B cell (primary cell): ENCODE measurements around the gene CTCFL. TPM values are rescaled to one million over a fixed set of nuclear protein-coding genes. Genes with fewer than 3 reads are reported as not detected.
"Not testable (repeated sequence)": the region's sequence is repeated elsewhere in the genome, so short reads cannot be mapped to it uniquely, and the experiment has no call there.

Experiments
- ATAC-seq: fragments of 200-7000 bp; cut with Tn5 transposase; one replicate; pipeline ENCODE4 v1.10.0; 2021; ENCODE audit warnings: low read depth, mild to moderate bottlenecking, moderate number of reproducible peaks, moderate library complexity
- CTCF ChIA-PET: fragments of 350-600 bp; sonication (Branson Sonifier 250); formaldehyde crosslinking; loops from one replicate; lab custom pipeline; 2021; ENCODE audit warnings: antibody characterized with exemption, inconsistent platforms; lab: Charles Lee
- POLR2A ChIA-PET: fragments of 350-600 bp; sonication (Branson Sonifier 250); formaldehyde crosslinking; loops from one replicate; lab custom pipeline; 2021; ENCODE audit warnings: antibody characterized with exemption; lab: Charles Lee
- DNase-seq: peaks from one replicate; pipeline ENCODE4 v3.0.0; 2013
- H2AFZ ChIP-seq: 2 replicates; pipeline ENCODE4 v1.6.1; 2012; ENCODE audit warnings: mild to moderate bottlenecking, low read depth, low read length; ENCODE audit not compliant: insufficient read depth, poor library complexity, severe bottlenecking
- H3K27ac ChIP-seq, 2 donors: 1 replicate in 1 of 2; 2 replicates in 1 of 2; pipeline ENCODE4 v1.5.1; 2012 to 2013; ENCODE audit warnings: low read length in 2 of 2, mild to moderate bottlenecking in 2 of 2, moderate library complexity in 1 of 2
- H3K27me3 ChIP-seq, 4 experiments: fragments of 200-600 bp in 1 of 4; sonication (generic) in 1 of 4; replicated peaks in 1 of 4; 1 replicate in 2 of 4; 2 replicates in 2 of 4; pipeline versions ENCODE4 v1.6.1 to v1.7.0; 2013 to 2016; ENCODE audit warnings: low read length in 3 of 4, mild to moderate bottlenecking in 2 of 4, mixed read lengths in 1 of 4, moderate library complexity in 1 of 4; ENCODE audit not compliant: insufficient read depth in 4 of 4, control insufficient read depth in 3 of 4; ENCODE audit errors: control extremely low read depth in 1 of 4
- H3K36me3 ChIP-seq, 2 experiments: replicated peaks in 1 of 2; 1 replicate in 1 of 2; 2 replicates in 1 of 2; pipeline versions ENCODE4 v1.6.1 to v1.7.1; 2013; ENCODE audit warnings: low read length in 1 of 2; ENCODE audit not compliant: insufficient read depth in 2 of 2, control insufficient read depth in 1 of 2; ENCODE audit errors: control extremely low read depth in 1 of 2, extremely low read depth in 1 of 2
- H3K4me1 ChIP-seq, 2 donors: fragments of 200-600 bp in 1 of 2; sonication (generic) in 1 of 2; 1 replicate in 1 of 2; 2 replicates in 1 of 2; pipeline versions ENCODE4 v1.5.1 to v1.6.1; 2013 to 2017; ENCODE audit warnings: low read length in 2 of 2; ENCODE audit not compliant: control insufficient read depth in 2 of 2, insufficient read depth in 2 of 2
- H3K4me2 ChIP-seq: replicated peaks from 2 replicates; pipeline ENCODE3; 2012; ENCODE audit warnings: mild to moderate bottlenecking, low read depth, low read length; ENCODE audit not compliant: poor library complexity, severe bottlenecking
- H3K4me3 ChIP-seq, 5 experiments: fragments of 200-600 bp in 1 of 5; sonication (generic) in 1 of 5; 1 replicate in 3 of 5; 2 replicates in 2 of 5; pipeline versions ENCODE4 v1.5.1 to v1.7.0; 2011 to 2016; ENCODE audit warnings: low read length in 4 of 5, mild to moderate bottlenecking in 4 of 5, low read depth in 2 of 5, control low read depth in 1 of 5, moderate library complexity in 1 of 5; ENCODE audit not compliant: insufficient read depth in 1 of 5; ENCODE audit errors: control extremely low read depth in 1 of 5, extremely low read depth in 1 of 5
- H3K79me2 ChIP-seq: fragments of 200-600 bp; sonication (generic); one replicate; pipeline ENCODE4 v1.6.0; 2016; ENCODE audit warnings: low read length; ENCODE audit not compliant: control insufficient read depth, insufficient read depth
- H3K9ac ChIP-seq: fragments of 200-600 bp; sonication (generic); 2 replicates; pipeline ENCODE4 v1.6.1; 2017; ENCODE audit warnings: mild to moderate bottlenecking, low read length, moderate library complexity
- H3K9me3 ChIP-seq, 3 donors: one replicate each; pipeline versions ENCODE4 v1.6.1 to v1.7.1; 2013; ENCODE audit warnings: low read length in 2 of 3; ENCODE audit not compliant: control insufficient read depth in 2 of 3, insufficient read depth in 1 of 3; ENCODE audit errors: control extremely low read depth in 1 of 3
- H4K20me1 ChIP-seq: 2 replicates; pipeline ENCODE4 v1.6.0; 2012; ENCODE audit warnings: mild to moderate bottlenecking, low read length; ENCODE audit not compliant: insufficient read depth, control insufficient read depth, poor library complexity, severe bottlenecking
- H3K27ac Mint-ChIP-seq: one replicate; pipeline ENCODE4 v1.8.0; 2021; ENCODE audit warnings: mixed read lengths
- H3K27me3 Mint-ChIP-seq: one replicate; pipeline ENCODE4 v1.8.0; 2021; ENCODE audit warnings: mixed read lengths
- H3K4me1 Mint-ChIP-seq: one replicate; pipeline ENCODE4 v1.8.0; 2021; ENCODE audit warnings: mixed read lengths
- H3K4me3 Mint-ChIP-seq: one replicate; pipeline ENCODE4 v1.8.0; 2021; ENCODE audit warnings: mixed read lengths
- H3K9me3 Mint-ChIP-seq: one replicate; pipeline ENCODE4 v1.8.0; 2022; ENCODE audit warnings: mixed read lengths; ENCODE audit not compliant: insufficient read depth
- CTCF ChIP-seq: fragments of 200-600 bp; IDR thresholded peaks from one replicate; pipeline ENCODE4 v1.8.0; 2022; ENCODE audit warnings: antibody characterized with exemption, mild to moderate bottlenecking
- EZH2 ChIP-seq: IDR thresholded peaks from 2 replicates; pipeline ENCODE4 v1.6.1; 2012; ENCODE audit warnings: borderline replicate concordance, low read depth, mild to moderate bottlenecking, moderate library complexity, low read length; ENCODE audit not compliant: insufficient read depth, poor library complexity, severe bottlenecking
- WGBS: methylation state at CpG from one replicate; pipeline ENCODE4 v1.1.5; 2013; ENCODE audit warnings: missing lambda C conversion rate; ENCODE audit not compliant: insufficient coverage; 5-methylcytosine and 5-hydroxymethylcytosine counted together
- intact Hi-C: fragments of 100-400 bp; cut with micrococcal nuclease; formaldehyde crosslinking; loops from one replicate; pipeline ENCODE4 v1.10.0; 2022
- polyA plus RNA-seq: library from polyadenylated mRNA; depleted of rRNA; stranded (reverse); fragments of >200 nt; gene quantifications from 2 replicates; pipeline ENCODE4 v1.2.3, GENCODE V29; 2012
- total RNA-seq, 2 donors: library from RNA; stranded (reverse); fragments of 120-200 nt in 1 of 2; gene quantifications; 1 replicate in 1 of 2; 2 replicates in 1 of 2; pipeline versions ENCODE4 v1.2.3 to v1.2.4, GENCODE V29; 2013 to 2022

CTCFL gene
- total and polyA plus RNA-seq, 2 donors (not counting 1 experiment from before 2014, with no cell fraction given), result not detected

- ChIA-PET POLR2A (interaction anchor here (0.6 to 2.1 kb wide), 3 partner anchors 32 to 101 kb away, joined by 3 to 9 read pairs (median 6); no protein-coding TSS in a partner anchor), CTCF (interaction anchor here (0.7 to 3.0 kb wide), 19 partner anchors 11 to 146 kb away, joined by 3 to 28 read pairs (median 4); no protein-coding TSS in a partner anchor)
- Histone ChIP-seq H3K27ac (no peak overlapping the region), H3K36me3 (no peaks in the 10 kb centered on the region), H2AFZ (no peak overlapping the region), H3K9me3 (no peaks in the 10 kb centered on the region), H3K9ac (no peak overlapping the region), H3K4me1 (peaks cover 11 to 18% of the 10 kb centered on the region in 2 donors), H3K4me2 (no peak overlapping the region), H4K20me1 (no peaks in the 10 kb centered on the region), H3K79me2 (no peaks in the 10 kb centered on the region), H3K27me3 (peaks cover 0 to under 1% (median 0%) of the 10 kb centered on the region in 4 experiments), H3K4me3 (no peak overlapping the region)
- TF ChIP-seq EZH2 (no peak), CTCF (no peak)
- DNase-seq (no peak), ATAC-seq (no peak)
- WGBS, result 84% methylated on average over 8 of the region's 10 CpGs
- Mint-ChIP-seq H3K4me3 (no peak overlapping the region), H3K9me3 (no peaks in the 10 kb centered on the region), H3K27ac (no peak overlapping the region), H3K27me3 (peaks cover 3% of the 10 kb centered on the region), H3K4me1 (peaks cover 38% of the 10 kb centered on the region)
- intact Hi-C loops, result loop anchor here (10.0 kb wide), 1 partner anchor 132 kb away; the partner anchor contains the start of gene ZBP1
These were observed 31.8 kb downstream of the CTCFL start for GRCh38 chr20:57493091-57493615.

GRCh38 chr20:57491373-57491772 lies 33.6 kb downstream of the CTCFL start:
- no peak overlapping the region for H3K4me3 ChIP-seq
- H3K4me2 ChIP-seq, result no peak overlapping the region
- CTCF ChIA-PET, result interaction anchor here (1.5 to 3.0 kb wide), 2 partner anchors 9 to 111 kb away, joined by 5 to 21 read pairs; no protein-coding TSS in a partner anchor
- no peaks in the 10 kb centered on the region for H3K9me3 Mint-ChIP-seq
- H3K79me2 ChIP-seq, result no peaks in the 10 kb centered on the region
- H3K4me3 Mint-ChIP-seq, result no peak overlapping the region
- intact Hi-C loops, result loop anchor here (10.0 kb wide), 1 partner anchor 133 kb away; the partner anchor contains the start of gene ZBP1
- no peaks in the 10 kb centered on the region for H3K27me3 Mint-ChIP-seq
- 83% methylated on average over 1 of the region's 6 CpGs for WGBS
- H4K20me1 ChIP-seq, result no peaks in the 10 kb centered on the region
- no peak overlapping the region for H3K27ac Mint-ChIP-seq
- H3K9me3 ChIP-seq, result no peaks in the 10 kb centered on the region
- no peak overlapping the region for H3K27ac ChIP-seq
- POLR2A ChIA-PET, result interaction anchor here (1.4 kb wide), 1 partner anchor 102 kb away, joined by 10 read pairs; no protein-coding TSS in a partner anchor
- H2AFZ ChIP-seq, result no peak overlapping the region
- DNase-seq (no peak), ATAC-seq (no peak)
- H3K36me3 ChIP-seq, result no peaks in the 10 kb centered on the region
- TF ChIP-seq CTCF (no peak), EZH2 (no peak)
- no peak overlapping the region for H3K9ac ChIP-seq
- H3K27me3 ChIP-seq, result no peaks in the 10 kb centered on the region
- H3K4me1 Mint-ChIP-seq, result peaks cover 38% of the 10 kb centered on the region
- H3K4me1 ChIP-seq, result peaks cover 10 to 18% of the 10 kb centered on the region in 2 donors

- H3K4me3 Mint-ChIP-seq, result not testable (repeated sequence)
- 100% methylated on average over 2 of the region's 5 CpGs for WGBS
These were observed 36.7 kb downstream of the CTCFL start for GRCh38 chr20:57488277-57488676.

More at GRCh38 chr20:57488277-57488676, 36.7 kb downstream of the CTCFL start:
- intact Hi-C loops, result loop anchor here (10.0 kb wide), 1 partner anchor 217 kb away; no protein-coding TSS in a partner anchor
- H2AFZ ChIP-seq, H3K27me3 Mint-ChIP-seq, DNase-seq, H3K79me2 ChIP-seq, H3K36me3 ChIP-seq, H3K27me3 ChIP-seq, H3K4me2 ChIP-seq, H3K9ac ChIP-seq, H3K9me3 ChIP-seq, H3K4me3 ChIP-seq, ATAC-seq, H3K9me3 Mint-ChIP-seq, H3K27ac ChIP-seq, POLR2A ChIA-PET, H4K20me1 ChIP-seq: not testable (repeated sequence)
- CTCF ChIA-PET, result interaction anchor here (2.9 kb wide), 1 partner anchor 100 kb away, joined by 14 read pairs; no protein-coding TSS in a partner anchor
- Mint-ChIP-seq H3K27ac (peak overlapping the region; percentile 0), H3K4me1 (peaks cover 30% of the 10 kb centered on the region)
- peaks cover 3 to 13% of the 10 kb centered on the region in 2 donors for H3K4me1 ChIP-seq
